Epithelial cell of prostate (primary cell): ENCODE measurements around the gene IGF2BP2.

Source experiments
- DNase-seq: peaks from one replicate; pipeline ENCODE4 v3.0.0-alpha.2; 2011; ENCODE audit warnings: low read depth, low spot score
- H3K27ac ChIP-seq: fragments of 450-650 bp; 2 replicates; pipeline ENCODE4 v1.5.1; 2017; ENCODE audit warnings: mild to moderate bottlenecking

IGF2BP2 gene

DNA sequence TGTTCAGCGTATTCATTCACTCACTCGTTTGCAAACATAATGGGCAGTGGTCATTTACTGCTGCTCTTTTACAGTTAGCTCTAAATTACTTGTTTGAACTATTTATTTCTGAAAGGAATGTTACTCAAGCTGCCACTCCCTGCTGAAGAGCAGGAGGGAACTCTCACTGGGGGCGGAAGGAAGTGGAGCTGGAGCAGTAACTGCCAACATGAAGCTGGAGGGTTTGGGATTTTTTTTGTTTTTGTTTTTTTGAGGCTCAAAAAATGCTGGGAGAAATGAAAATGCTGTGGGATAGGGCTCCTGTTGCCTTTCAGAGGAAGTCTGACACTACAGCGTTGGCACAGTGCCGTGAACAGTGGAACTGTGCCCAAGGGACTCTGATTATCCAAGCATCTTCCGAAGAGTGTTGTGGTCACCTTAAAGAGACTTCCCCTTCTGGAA is 194.6 kb downstream of the IGF2BP2 start:
- no peak for DNase-seq
- H3K27ac ChIP-seq, result peak overlapping the region; percentile 34

DNA sequence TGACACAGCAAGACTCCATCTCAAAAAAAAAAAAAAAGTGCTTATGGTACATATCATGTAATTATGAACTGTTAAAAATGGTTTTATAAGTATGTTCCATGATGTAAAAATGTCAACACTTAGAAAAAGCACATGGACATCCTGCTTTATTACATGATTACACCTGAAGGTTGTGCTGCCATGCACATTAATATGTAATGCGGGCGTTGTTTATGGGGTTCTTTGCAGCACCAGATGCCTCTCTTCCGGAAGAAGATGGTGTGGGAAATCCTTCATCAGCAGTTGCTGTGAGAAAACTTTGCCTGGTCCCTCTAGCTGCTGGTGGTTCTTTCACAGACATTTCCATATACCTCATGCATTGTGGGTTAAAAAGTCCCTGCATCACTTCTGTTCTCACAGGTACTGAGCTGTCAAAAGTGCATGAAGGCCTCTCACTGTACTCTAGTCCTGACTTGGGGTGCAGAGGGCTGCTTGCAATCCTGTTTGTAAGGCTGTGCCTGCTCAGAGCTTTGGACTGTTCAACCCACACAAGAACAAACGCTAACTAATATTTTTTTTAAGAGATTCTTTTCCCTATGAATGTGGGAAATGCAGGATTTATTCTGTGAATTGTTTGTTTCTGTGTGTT is 195.2 kb downstream of the IGF2BP2 start:
- DNase-seq, result no peak
- H3K27ac ChIP-seq, result peak overlapping the region; percentile 34

DNA sequence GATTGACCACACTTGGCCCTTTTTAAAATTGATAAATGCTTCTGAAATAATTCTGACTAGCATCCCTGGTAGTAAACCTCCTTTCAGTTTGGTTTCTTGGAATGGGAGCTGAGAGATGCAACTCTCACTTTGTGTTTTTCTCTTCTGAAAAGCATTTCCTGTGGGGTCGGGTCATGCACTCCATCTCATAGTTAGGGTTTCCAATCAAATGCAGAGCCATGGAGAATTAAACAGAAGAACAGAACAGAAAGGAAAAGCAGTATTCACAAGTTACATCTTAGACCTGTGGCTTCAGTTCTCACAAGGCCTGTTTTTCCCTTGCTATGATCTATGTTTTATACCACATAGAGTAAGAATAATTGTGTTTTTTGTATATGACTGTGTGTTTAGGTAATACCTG is 199.1 kb downstream of the IGF2BP2 start:
- no peak for DNase-seq
- no peak overlapping the region for H3K27ac ChIP-seq

DNA sequence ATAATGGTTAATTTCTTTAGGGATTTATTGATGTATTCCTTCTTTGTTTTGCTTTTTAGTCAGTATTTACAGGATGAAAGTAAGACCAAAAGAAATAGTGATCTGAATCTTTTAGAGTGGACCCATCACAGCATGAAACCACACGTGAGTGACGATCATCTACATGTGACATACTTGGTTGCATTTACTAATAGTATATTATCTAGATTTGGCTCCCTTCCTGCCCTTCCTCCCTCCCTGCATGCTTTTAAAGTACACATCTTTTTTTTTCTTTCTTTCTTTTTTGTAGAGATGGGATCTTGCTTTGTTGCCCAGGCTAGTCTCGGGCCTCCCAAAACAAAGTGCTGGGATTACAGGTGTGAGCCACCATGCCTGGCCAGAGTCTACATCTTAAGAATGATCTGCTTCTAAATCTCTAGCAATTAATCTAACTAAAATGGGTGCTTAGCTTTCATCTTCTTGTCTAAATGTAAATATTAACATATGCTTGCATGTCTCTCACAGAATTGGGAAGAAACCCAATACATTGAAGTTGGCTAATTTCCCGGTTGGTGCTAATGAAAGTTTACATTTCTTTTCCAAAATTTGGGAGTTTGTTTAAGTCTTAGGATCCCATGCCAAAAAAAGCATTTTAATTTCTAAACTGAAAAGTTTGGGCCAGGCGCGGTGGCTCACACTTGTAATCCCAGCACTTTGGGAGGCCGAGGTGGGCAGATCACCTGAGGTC is 200.7 kb downstream of the IGF2BP2 start:
- no peak for DNase-seq
- H3K27ac ChIP-seq, result no peak overlapping the region

DNA sequence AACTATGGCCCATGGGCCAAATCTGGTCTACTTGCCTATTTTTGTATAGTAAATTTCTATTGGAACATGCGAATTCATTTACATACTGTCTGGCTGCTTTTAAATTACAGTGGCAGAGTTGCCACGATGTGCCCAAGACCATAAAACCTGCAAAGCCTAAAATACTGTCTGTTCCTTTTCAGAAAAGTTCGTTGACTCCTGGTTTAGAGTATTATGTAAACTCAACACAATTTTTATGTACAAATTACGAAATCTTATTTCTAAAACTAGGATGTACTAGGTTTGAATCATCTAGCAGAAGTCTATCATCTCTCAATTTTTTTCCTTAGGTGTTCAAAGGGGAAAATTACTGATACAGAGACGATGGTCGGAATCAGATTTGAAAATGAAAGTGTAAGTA is 211.8 kb downstream of the IGF2BP2 start:
- no peak overlapping the region for H3K27ac ChIP-seq
- no peak for DNase-seq

DNA sequence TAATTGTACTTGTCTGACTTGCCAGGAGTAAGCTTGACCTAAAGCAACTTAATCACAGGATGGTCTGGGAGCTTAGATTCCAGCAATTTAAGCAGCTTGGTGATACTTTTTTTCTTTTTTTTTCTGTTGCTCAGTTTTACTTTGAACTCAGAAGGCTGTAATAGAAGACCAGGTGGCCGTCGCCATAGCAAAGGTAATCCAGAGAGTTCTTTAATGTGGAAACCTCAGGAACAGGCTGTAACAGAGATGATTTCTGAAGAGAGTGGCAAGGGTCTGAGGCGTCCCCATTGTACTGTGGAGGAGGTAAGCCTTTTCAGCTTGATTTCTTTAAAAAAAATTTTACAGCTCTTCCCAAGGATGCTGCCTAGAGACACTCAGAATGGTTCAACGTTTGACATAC is 218.6 kb downstream of the IGF2BP2 start:
- H3K27ac ChIP-seq, result no peak overlapping the region
- no peak for DNase-seq

DNA sequence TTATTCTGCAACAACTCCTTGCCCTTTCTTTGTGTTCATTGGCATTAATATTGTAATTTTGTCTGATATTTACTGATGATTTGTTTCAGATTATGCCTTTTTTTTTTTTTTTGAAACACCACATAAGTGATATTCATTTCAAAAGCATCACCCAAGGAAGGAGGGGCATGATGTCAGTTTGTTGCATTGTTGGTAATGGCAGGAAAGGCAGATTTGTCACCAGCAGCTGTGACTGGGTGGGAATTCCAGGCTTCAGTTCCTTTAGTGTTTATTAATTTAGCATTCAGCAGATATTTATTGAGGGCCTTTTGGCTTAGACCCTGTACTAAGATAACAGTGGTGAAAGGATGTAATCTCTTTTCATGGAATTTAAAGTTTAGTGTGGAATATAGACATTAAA is 219.3 kb downstream of the IGF2BP2 start:
- DNase-seq, result no peak
- no peak overlapping the region for H3K27ac ChIP-seq

DNA sequence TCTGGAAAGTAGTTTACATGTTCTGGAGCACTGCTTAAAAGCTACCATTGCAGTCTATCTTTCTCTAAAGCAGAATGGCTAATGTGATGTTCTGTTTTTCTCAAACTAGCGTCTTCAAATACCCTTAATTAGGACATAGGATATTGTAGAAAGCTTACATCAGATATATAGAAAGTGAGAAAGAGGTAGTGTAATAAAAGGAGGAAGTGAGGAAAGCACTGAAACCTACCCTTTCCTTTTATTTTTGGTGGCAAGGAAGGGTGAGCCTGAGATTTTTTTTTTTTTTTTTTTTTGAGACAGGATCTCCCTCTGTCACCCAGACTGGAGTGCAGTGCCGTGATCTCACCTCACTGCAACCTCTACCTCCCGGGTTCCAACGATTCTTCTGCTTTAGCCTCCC is 229.3 kb downstream of the IGF2BP2 start:
- H3K27ac ChIP-seq, result no peak overlapping the region
- DNase-seq, result no peak

DNA sequence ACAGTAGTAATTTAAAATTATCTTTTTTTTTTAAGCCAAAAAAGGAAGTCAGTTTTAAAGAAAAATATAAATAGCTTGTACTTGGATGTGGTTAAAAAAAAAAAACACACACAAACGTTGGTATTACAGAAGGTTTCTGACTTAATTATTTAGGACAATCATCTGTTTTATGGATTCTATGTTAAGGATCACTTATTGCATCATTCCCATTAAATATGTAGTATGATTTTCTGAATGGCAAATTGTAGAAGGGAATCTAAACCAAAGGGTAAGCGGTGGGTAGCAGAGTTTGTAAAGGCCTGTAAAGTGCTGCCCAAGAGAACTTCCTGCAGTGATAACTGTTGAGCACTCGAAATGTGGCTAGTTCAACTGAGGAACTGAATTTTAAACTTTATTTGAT is 230.8 kb downstream of the IGF2BP2 start:
- no peak overlapping the region for H3K27ac ChIP-seq
- no peak for DNase-seq
